Activated naive CD8-positive, alpha-beta T cell treated with anti-CD3 and anti-CD28 coated beads, Interleukin-2, amount 50 U/mL, for 24 hours (primary cell): ENCODE data around the gene ANGPTL5.
A peak's percentile ranks its signal among the peaks of the same experiment; 100 is the strongest.
"Not testable (repeated sequence)": the region's sequence is repeated elsewhere in the genome, so short reads cannot be mapped to it uniquely, and the experiment has no call there.

Experiments
- ATAC-seq: fragments of 150-1000 bp; cut with Tn5 transposase; one replicate; pipeline ENCODE4 v1.10.0; 2021
- DNase-seq: peaks from one replicate; pipeline ENCODE4 v3.0.0; 2021
- H3K27ac Mint-ChIP-seq: one replicate; pipeline ENCODE4 v1.8.0; 2021; ENCODE audit warnings: mild to moderate bottlenecking, mixed read lengths
- H3K27me3 Mint-ChIP-seq: one replicate; pipeline ENCODE4 v1.8.0; 2021; ENCODE audit warnings: mixed read lengths
- H3K36me3 Mint-ChIP-seq: one replicate; pipeline ENCODE4 v1.8.0; 2021; ENCODE audit warnings: low read depth, mixed read lengths
- H3K4me1 Mint-ChIP-seq: one replicate; pipeline ENCODE4 v1.8.0; 2021; ENCODE audit warnings: mixed read lengths
- H3K4me3 Mint-ChIP-seq: one replicate; pipeline ENCODE4 v1.8.0; 2021; ENCODE audit warnings: mild to moderate bottlenecking, moderate library complexity, mixed read lengths
- H3K9me3 Mint-ChIP-seq: one replicate; pipeline ENCODE4 v1.8.0; 2021; ENCODE audit warnings: mixed read lengths

Gene ANGPTL5

GRCh38 chr11:101866619-101867491 lies 49.5 kb downstream of the ANGPTL5 start:
- H3K9me3 Mint-ChIP-seq = peaks cover 4% of the 10 kb centered on the region
- H3K4me3 Mint-ChIP-seq = no peak overlapping the region
- no peaks in the 10 kb centered on the region for H3K4me1 Mint-ChIP-seq
- ATAC-seq (no peak), DNase-seq (no peak)
- no peak overlapping the region for H3K27ac Mint-ChIP-seq
- no peaks in the 10 kb centered on the region for H3K36me3 Mint-ChIP-seq
- peaks cover 7% of the 10 kb centered on the region for H3K27me3 Mint-ChIP-seq

GRCh38 chr11:101864098-101864497 lies 52.2 kb downstream of the ANGPTL5 start:
- no peak overlapping the region for H3K27ac Mint-ChIP-seq
- ATAC-seq = no peak
- peaks cover 4% of the 10 kb centered on the region for H3K9me3 Mint-ChIP-seq
- no peaks in the 10 kb centered on the region for H3K36me3 Mint-ChIP-seq
- H3K27me3 Mint-ChIP-seq = peaks cover 10% of the 10 kb centered on the region
- no peaks in the 10 kb centered on the region for H3K4me1 Mint-ChIP-seq
- no peak overlapping the region for H3K4me3 Mint-ChIP-seq
- no peak for DNase-seq

GRCh38 chr11:101863361-101863760 lies 53.0 kb downstream of the ANGPTL5 start:
- ATAC-seq (no peak), DNase-seq (no peak)
- Mint-ChIP-seq H3K27ac (no peak overlapping the region), H3K4me1 (no peaks in the 10 kb centered on the region), H3K4me3 (no peak overlapping the region), H3K36me3 (no peaks in the 10 kb centered on the region), H3K9me3 (peaks cover 4% of the 10 kb centered on the region), H3K27me3 (peaks cover 10% of the 10 kb centered on the region)

- Mint-ChIP-seq H3K27me3 (peaks cover 10% of the 10 kb centered on the region), H3K4me3 (no peak overlapping the region), H3K9me3 (peaks cover 4% of the 10 kb centered on the region), H3K27ac (no peak overlapping the region), H3K4me1 (no peaks in the 10 kb centered on the region), H3K36me3 (no peaks in the 10 kb centered on the region)
- DNase-seq (no peak), ATAC-seq (no peak)
These were observed 53.7 kb downstream of the ANGPTL5 start for GRCh38 chr11:101862391-101863233.

- DNase-seq = peak; percentile 6
- Mint-ChIP-seq H3K36me3 (no peaks in the 10 kb centered on the region), H3K27me3 (peaks cover 8% of the 10 kb centered on the region)
These were observed 55.5 kb downstream of the ANGPTL5 start for GRCh38 chr11:101860696-101861427.

GRCh38 chr11:101852260-101852659 lies 64.1 kb downstream of the ANGPTL5 start:
- not testable (repeated sequence) for ATAC-seq, H3K4me1 Mint-ChIP-seq, H3K9me3 Mint-ChIP-seq, H3K4me3 Mint-ChIP-seq, H3K27me3 Mint-ChIP-seq, DNase-seq, H3K27ac Mint-ChIP-seq, H3K36me3 Mint-ChIP-seq

More at GRCh38 chr11:101860696-101861427, 55.5 kb downstream of the ANGPTL5 start:
- Mint-ChIP-seq H3K4me3 (no peak overlapping the region), H3K4me1 (no peaks in the 10 kb centered on the region), H3K9me3 (peaks cover 4% of the 10 kb centered on the region), H3K27ac (no peak overlapping the region)
- peak; percentile 71 for ATAC-seq

- no peak overlapping the region for H3K4me3 Mint-ChIP-seq
- H3K36me3 Mint-ChIP-seq = no peaks in the 10 kb centered on the region
- H3K9me3 Mint-ChIP-seq = no peaks in the 10 kb centered on the region
- no peak overlapping the region for H3K27ac Mint-ChIP-seq
- no peak for ATAC-seq
- H3K27me3 Mint-ChIP-seq = peaks cover 2% of the 10 kb centered on the region
- no peaks in the 10 kb centered on the region for H3K4me1 Mint-ChIP-seq
- DNase-seq = no peak
These were observed 68.1 kb downstream of the ANGPTL5 start for GRCh38 chr11:101848262-101848661.

- H3K9me3 Mint-ChIP-seq = no peaks in the 10 kb centered on the region
- H3K4me3 Mint-ChIP-seq = no peak overlapping the region
- H3K27ac Mint-ChIP-seq = no peak overlapping the region
- H3K4me1 Mint-ChIP-seq = no peaks in the 10 kb centered on the region
- peaks cover 2% of the 10 kb centered on the region for H3K27me3 Mint-ChIP-seq
- DNase-seq (no peak), ATAC-seq (no peak)
- no peaks in the 10 kb centered on the region for H3K36me3 Mint-ChIP-seq
These were observed 71.7 kb downstream of the ANGPTL5 start for GRCh38 chr11:101844608-101845007.

GRCh38 chr11:101840704-101841103 lies 75.6 kb downstream of the ANGPTL5 start:
- Mint-ChIP-seq H3K27ac (no peak overlapping the region), H3K27me3 (peaks cover 3% of the 10 kb centered on the region), H3K4me1 (no peaks in the 10 kb centered on the region), H3K4me3 (no peak overlapping the region), H3K36me3 (no peaks in the 10 kb centered on the region), H3K9me3 (no peaks in the 10 kb centered on the region)
- no peak for ATAC-seq
- DNase-seq = no peak
